ENCODE data around the gene PI16.
A peak's percentile ranks its signal among the peaks of the same experiment; 100 is the strongest.

The PI16 gene, protein sequence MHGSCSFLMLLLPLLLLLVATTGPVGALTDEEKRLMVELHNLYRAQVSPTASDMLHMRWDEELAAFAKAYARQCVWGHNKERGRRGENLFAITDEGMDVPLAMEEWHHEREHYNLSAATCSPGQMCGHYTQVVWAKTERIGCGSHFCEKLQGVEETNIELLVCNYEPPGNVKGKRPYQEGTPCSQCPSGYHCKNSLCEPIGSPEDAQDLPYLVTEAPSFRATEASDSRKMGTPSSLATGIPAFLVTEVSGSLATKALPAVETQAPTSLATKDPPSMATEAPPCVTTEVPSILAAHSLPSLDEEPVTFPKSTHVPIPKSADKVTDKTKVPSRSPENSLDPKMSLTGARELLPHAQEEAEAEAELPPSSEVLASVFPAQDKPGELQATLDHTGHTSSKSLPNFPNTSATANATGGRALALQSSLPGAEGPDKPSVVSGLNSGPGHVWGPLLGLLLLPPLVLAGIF

DNA sequence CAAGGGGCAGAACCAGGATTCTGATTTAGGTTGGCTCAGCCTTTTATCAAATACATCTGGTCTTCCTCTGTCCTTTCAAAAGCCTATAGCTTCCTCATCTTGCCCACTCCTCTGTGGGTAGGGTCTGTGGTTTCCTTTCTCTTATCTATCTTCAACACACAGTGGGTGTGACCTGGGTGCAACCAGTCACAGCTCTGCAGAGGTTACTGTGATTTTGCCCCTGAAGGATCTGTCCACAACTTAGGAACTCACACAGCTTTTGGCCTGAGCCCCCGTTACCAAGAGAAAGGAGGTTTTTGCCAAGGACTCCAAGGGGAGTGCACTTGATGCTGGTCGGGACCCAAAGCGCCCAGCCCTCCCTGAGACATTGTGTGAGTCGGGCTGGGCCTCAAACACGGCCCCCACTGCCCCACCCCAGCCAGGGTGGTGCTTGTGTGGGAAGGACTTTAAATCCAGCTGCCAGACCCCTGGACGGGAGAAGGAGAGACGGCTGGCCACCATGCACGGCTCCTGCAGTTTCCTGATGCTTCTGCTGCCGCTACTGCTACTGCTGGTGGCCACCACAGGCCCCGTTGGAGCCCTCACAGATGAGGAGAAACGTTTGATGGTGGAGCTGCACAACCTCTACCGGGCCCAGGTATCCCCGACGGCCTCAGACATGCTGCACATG is at the start of gene PI16:
PI16 (plus strand) TSS at position 477 of the 670 bp plus-strand sequence; CDS start at position 500, 23 bp downstream.
- H3K4me3 ChIP-seq (ENCODE audit: low read depth, low read length): no peak within 1 kb of the TSS
- peak; percentile 94 for DNase-seq (ENCODE audit: low read depth)
- TF ChIP-seq POLR2A (IDR thresholded peaks at IDR 0.05; ENCODE audit: extremely low read depth, insufficient read length) (no peak), MYC (IDR thresholded peaks at IDR 0.05; ENCODE audit: low read depth, low read length) (peak; percentile 62; the same call in 1 of the 2 replicates)
- TF ChIP-seq, protein P1, sequence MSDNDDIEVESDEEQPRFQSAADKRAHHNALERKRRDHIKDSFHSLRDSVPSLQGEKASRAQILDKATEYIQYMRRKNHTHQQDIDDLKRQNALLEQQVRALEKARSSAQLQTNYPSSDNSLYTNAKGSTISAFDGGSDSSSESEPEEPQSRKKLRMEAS (IDR thresholded peaks at IDR 0.05; ENCODE audit: low read depth, low read length): peak; percentile 33; the same call in 1 of the 2 replicates
- TF ChIP-seq, protein P2, sequence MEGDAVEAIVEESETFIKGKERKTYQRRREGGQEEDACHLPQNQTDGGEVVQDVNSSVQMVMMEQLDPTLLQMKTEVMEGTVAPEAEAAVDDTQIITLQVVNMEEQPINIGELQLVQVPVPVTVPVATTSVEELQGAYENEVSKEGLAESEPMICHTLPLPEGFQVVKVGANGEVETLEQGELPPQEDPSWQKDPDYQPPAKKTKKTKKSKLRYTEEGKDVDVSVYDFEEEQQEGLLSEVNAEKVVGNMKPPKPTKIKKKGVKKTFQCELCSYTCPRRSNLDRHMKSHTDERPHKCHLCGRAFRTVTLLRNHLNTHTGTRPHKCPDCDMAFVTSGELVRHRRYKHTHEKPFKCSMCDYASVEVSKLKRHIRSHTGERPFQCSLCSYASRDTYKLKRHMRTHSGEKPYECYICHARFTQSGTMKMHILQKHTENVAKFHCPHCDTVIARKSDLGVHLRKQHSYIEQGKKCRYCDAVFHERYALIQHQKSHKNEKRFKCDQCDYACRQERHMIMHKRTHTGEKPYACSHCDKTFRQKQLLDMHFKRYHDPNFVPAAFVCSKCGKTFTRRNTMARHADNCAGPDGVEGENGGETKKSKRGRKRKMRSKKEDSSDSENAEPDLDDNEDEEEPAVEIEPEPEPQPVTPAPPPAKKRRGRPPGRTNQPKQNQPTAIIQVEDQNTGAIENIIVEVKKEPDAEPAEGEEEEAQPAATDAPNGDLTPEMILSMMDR (IDR thresholded peaks at IDR 0.05; ENCODE audit: low read depth, low read length): no peak

DNA sequence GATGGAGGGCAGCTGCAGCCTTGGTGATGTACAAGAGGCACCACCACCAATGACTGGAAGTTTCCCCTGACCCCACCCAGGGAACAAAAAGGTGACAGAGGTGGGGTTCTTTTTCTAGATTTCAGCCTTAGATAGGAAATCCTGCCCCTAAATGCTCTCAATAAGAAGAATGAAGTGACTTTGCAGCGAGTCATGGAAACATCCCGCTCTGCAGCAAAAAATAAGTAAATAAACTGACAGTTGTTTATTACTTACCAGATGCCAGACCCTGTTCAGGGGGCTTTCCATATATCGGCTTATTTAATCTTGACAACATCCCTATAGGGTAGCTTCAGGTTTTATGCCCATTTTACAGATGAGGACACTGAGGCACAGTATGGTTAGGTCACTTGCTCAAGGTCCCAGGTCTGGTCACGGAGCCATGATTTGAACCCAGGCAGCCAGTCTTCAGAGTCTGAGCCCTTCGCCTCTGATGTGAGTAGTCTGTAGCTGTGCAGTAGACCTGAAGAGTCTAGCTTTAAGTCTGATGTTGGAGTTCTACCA is 49.6 kb upstream of the PI16 start:
- TF ChIP-seq, protein P2 (IDR thresholded peaks at IDR 0.05; ENCODE audit: low read depth, low read length): no peak
- no peak for TF ChIP-seq POLR2A (IDR thresholded peaks at IDR 0.05; ENCODE audit: extremely low read depth, insufficient read length)
- no peak for TF ChIP-seq MYC (IDR thresholded peaks at IDR 0.05; ENCODE audit: low read depth, low read length)
- TF ChIP-seq, protein P1 (IDR thresholded peaks at IDR 0.05; ENCODE audit: low read depth, low read length): no peak
- no peak for DNase-seq (ENCODE audit: low read depth)
- H3K4me3 ChIP-seq (ENCODE audit: low read depth, low read length): no peak overlapping the region

DNA sequence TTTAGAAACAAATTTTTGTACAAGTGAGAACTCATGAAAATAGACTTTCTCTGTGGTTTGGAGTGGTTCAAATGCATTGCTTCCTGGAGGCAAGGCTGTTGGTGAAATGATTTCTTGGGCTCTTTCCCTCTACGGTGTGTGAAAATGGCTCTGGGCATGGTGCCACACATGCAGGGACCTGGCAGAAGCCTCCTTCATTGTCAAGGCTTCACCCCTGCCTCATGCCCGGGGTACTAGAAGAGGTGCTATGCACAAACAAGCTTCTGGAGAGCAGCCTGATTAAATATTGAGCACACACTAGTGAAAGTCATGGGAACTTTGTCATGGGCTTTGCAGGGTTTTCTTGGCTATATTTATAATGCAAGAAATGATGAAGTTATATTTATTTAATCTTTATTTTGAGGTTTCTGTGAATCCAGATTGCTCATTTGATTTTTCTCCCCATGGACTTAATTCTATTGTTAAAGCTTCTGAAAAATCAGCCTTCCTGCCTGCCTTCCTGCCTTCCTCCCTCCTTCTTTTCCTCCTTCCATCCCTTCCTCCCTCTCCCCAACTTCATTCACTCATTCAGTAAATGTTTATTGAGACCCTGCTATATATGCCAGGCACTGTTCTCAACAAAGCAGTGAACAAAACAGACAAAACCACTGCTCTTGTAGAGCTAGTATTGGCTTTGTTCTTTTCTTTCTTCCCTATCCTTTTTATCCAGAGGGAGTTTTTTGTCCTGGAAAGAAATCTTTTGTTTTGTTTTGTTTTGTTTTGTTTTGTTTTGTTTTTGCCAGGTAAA is 47.8 kb upstream of the PI16 start:
- TF ChIP-seq, protein P2 (IDR thresholded peaks at IDR 0.05; ENCODE audit: low read depth, low read length): no peak
- no peak for TF ChIP-seq POLR2A (IDR thresholded peaks at IDR 0.05; ENCODE audit: extremely low read depth, insufficient read length)
- no peak overlapping the region for H3K4me3 ChIP-seq (ENCODE audit: low read depth, low read length)
- no peak for DNase-seq (ENCODE audit: low read depth)

DNA sequence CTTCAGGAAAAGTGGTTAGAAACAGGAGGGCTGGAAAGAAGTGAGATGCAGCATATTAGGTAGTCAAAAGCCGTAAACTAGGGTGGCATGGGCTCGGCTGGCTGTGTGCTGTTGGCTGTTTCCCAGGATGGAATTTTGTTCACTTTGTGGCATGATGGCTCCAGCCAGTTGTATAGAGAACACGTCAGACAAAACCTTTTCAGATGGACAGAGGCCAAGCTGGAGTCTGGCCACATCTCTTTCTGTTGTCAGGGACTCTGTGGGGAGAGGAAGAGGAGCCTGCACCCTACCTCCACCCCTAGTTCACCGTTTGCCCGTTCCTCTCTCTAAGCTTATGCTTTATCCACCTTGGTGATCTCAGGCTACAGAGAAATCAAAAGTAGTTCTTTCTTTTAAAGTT is 46.8 kb upstream of the PI16 start:
- H3K4me3 ChIP-seq (ENCODE audit: low read depth, low read length): no peak overlapping the region
- DNase-seq (ENCODE audit: low read depth): no peak
- TF ChIP-seq POLR2A (IDR thresholded peaks at IDR 0.05; ENCODE audit: extremely low read depth, insufficient read length) (no peak), MYC (IDR thresholded peaks at IDR 0.05; ENCODE audit: low read depth, low read length) (no peak)
- TF ChIP-seq, protein P2 (IDR thresholded peaks at IDR 0.05; ENCODE audit: low read depth, low read length): no peak
- TF ChIP-seq, protein P1 (IDR thresholded peaks at IDR 0.05; ENCODE audit: low read depth, low read length): no peak

DNA sequence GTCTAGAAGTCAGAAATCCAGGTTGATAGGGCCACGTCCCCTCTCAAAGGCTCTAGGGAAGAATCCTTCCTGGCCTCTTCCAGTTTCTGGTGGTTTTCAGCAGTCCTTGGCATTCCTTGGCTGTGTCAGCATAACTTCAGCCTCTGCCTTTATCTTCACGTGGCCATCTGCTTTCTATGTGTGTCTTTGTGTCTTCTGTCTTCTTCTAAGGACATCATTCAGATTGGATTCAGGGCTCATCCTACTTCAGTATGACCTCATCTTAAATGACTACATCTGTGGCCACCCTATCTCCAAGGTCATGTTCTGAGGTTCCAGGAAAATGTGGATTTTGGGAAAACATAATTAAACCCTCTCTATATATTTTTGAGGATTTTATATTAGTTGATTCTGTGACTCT is 45.8 kb upstream of the PI16 start:
- no peak for TF ChIP-seq MYC (IDR thresholded peaks at IDR 0.05; ENCODE audit: low read depth, low read length)
- TF ChIP-seq, protein P1 (IDR thresholded peaks at IDR 0.05; ENCODE audit: low read depth, low read length): no peak
- TF ChIP-seq, protein P2 (IDR thresholded peaks at IDR 0.05; ENCODE audit: low read depth, low read length): no peak
- DNase-seq (ENCODE audit: low read depth): no peak

More for the DNA sequence above, 45.8 kb upstream of the PI16 start:
- no peak overlapping the region for H3K4me3 ChIP-seq (ENCODE audit: low read depth, low read length)

All from NB4 (cell line).